ENCODE measurements around the gene C1orf167. TPM values are rescaled to one million over a fixed set of nuclear protein-coding genes. Genes with fewer than 3 reads are reported as not detected.

The C1orf167 gene
- total and polyA plus RNA-seq, 2 experiments from 2014 or later, result 1.7 to 2.2 TPM

Other genes with a start within 250 kb of the C1orf167 start
- 44.4 and 45.4 TPM in 2 replicates for gene FBXO2, start 107.8 kb upstream of the C1orf167 start, total RNA-seq (2014; rRNA removed; shearing (Covaris generic))
- 84.6 and 86.7 TPM in 2 replicates for gene FBXO2, start 107.8 kb upstream of the C1orf167 start, polyA plus RNA-seq (2016; fragmentation: Nextera tagmentation; extraction: Ambion mirVana)
- 28.9 and 30.8 TPM in 2 replicates for gene FBXO44, start 107.3 kb upstream of the C1orf167 start, total RNA-seq (2014; rRNA removed; shearing (Covaris generic))
- gene FBXO44, start 107.3 kb upstream of the C1orf167 start, polyA plus RNA-seq (2016; fragmentation: Nextera tagmentation; extraction: Ambion mirVana), result 22.0 and 22.3 TPM in 2 replicates
- 0.58 and 0.90 TPM in 2 replicates for gene FBXO6, start 98.0 kb upstream of the C1orf167 start, total RNA-seq (2014; rRNA removed; shearing (Covaris generic))
- gene FBXO6, start 98.0 kb upstream of the C1orf167 start, polyA plus RNA-seq (2016; fragmentation: Nextera tagmentation; extraction: Ambion mirVana), result 0.40 and 0.89 TPM in 2 replicates
- 474 and 552 TPM in 2 replicates for gene MAD2L2, start 81.0 kb upstream of the C1orf167 start, total RNA-seq (2014; rRNA removed; shearing (Covaris generic))
- gene MAD2L2, start 81.0 kb upstream of the C1orf167 start, polyA plus RNA-seq (2016; fragmentation: Nextera tagmentation; extraction: Ambion mirVana), result 478 and 498 TPM in 2 replicates
- gene DRAXIN, start 70.5 kb upstream of the C1orf167 start, total RNA-seq (2014; rRNA removed; shearing (Covaris generic)), result 22.6 and 23.0 TPM in 2 replicates
- 7.4 and 7.6 TPM in 2 replicates for gene DRAXIN, start 70.5 kb upstream of the C1orf167 start, polyA plus RNA-seq (2016; fragmentation: Nextera tagmentation; extraction: Ambion mirVana)
- gene AGTRAP, start 26.1 kb upstream of the C1orf167 start, total RNA-seq (2014; rRNA removed; shearing (Covaris generic)), result 88.7 and 102 TPM in 2 replicates
- 79.0 and 79.4 TPM in 2 replicates for gene AGTRAP, start 26.1 kb upstream of the C1orf167 start, polyA plus RNA-seq (2016; fragmentation: Nextera tagmentation; extraction: Ambion mirVana)
- gene MTHFR, start 43.8 kb downstream of the C1orf167 start, total RNA-seq (2014; rRNA removed; shearing (Covaris generic)), result 21.6 and 26.4 TPM in 2 replicates
- gene MTHFR, start 43.8 kb downstream of the C1orf167 start, polyA plus RNA-seq (2016; fragmentation: Nextera tagmentation; extraction: Ambion mirVana), result 5.7 and 6.9 TPM in 2 replicates
- gene CLCN6, start 44.0 kb downstream of the C1orf167 start, total RNA-seq (2014; rRNA removed; shearing (Covaris generic)), result 16.3 and 22.6 TPM in 2 replicates
- gene CLCN6, start 44.0 kb downstream of the C1orf167 start, polyA plus RNA-seq (2016; fragmentation: Nextera tagmentation; extraction: Ambion mirVana), result 13.0 and 16.0 TPM in 2 replicates
- not detected in 2 replicates for gene NPPA, start 85.6 kb downstream of the C1orf167 start, total RNA-seq (2014; rRNA removed; shearing (Covaris generic))
- 0.29 TPM in 1 of 2 replicates, not detected in the other for gene NPPA, start 85.6 kb downstream of the C1orf167 start, polyA plus RNA-seq (2016; fragmentation: Nextera tagmentation; extraction: Ambion mirVana)
- not detected in 2 replicates for gene NPPB, start 96.8 kb downstream of the C1orf167 start, total RNA-seq (2014; rRNA removed; shearing (Covaris generic))
- 0.95 and 1.1 TPM in 2 replicates for gene NPPB, start 96.8 kb downstream of the C1orf167 start, polyA plus RNA-seq (2016; fragmentation: Nextera tagmentation; extraction: Ambion mirVana)
- 77.8 and 83.2 TPM in 2 replicates for gene KIAA2013, start 164.2 kb downstream of the C1orf167 start, total RNA-seq (2014; rRNA removed; shearing (Covaris generic))
- gene KIAA2013, start 164.2 kb downstream of the C1orf167 start, polyA plus RNA-seq (2016; fragmentation: Nextera tagmentation; extraction: Ambion mirVana), result 15.7 and 19.4 TPM in 2 replicates
- gene PLOD1, start 172.5 kb downstream of the C1orf167 start, total RNA-seq (2014; rRNA removed; shearing (Covaris generic)), result 56.3 and 62.9 TPM in 2 replicates
- gene PLOD1, start 172.5 kb downstream of the C1orf167 start, polyA plus RNA-seq (2016; fragmentation: Nextera tagmentation; extraction: Ambion mirVana), result 22.4 and 23.3 TPM in 2 replicates
- 36.0 and 40.4 TPM in 2 replicates for gene MFN2, start 218.3 kb downstream of the C1orf167 start, total RNA-seq (2014; rRNA removed; shearing (Covaris generic))
- 15.1 and 15.4 TPM in 2 replicates for gene MFN2, start 218.3 kb downstream of the C1orf167 start, polyA plus RNA-seq (2016; fragmentation: Nextera tagmentation; extraction: Ambion mirVana)